Lung (tissue), 12 donors: ENCODE measurements around the gene ATP2B3. TPM values are rescaled to one million over a fixed set of nuclear protein-coding genes. Genes with fewer than 3 reads are reported as not detected.

ENCODE experiments used
- ATAC-seq: fragments of 200-7000 bp; cut with Tn5 transposase; one replicate; pipeline ENCODE4 v1.9.1; 2020; ENCODE audit warnings: moderate number of reproducible peaks; ENCODE audit not compliant: insufficient read depth, low FRiP score
- DNase-seq, 3 donors: peaks; one replicate each; pipeline ENCODE4 v3.0.0-alpha.2; 2013 to 2017
- H3K27ac ChIP-seq, 2 donors: one replicate each; pipeline ENCODE4 v1.5.1; 2013; ENCODE audit warnings: mild to moderate bottlenecking in 2 of 2, moderate library complexity in 2 of 2, control low read depth in 1 of 2, inconsistent platforms in 1 of 2, low read depth in 1 of 2, low read length in 1 of 2
- H3K27me3 ChIP-seq, 3 donors: one replicate each; pipeline ENCODE4 v1.5.1; 2013; ENCODE audit warnings: low read length in 2 of 3; ENCODE audit not compliant: control insufficient read depth in 3 of 3, insufficient read depth in 3 of 3
- H3K36me3 ChIP-seq, 4 donors: one replicate each; pipeline ENCODE4 v1.5.1; 2013; ENCODE audit warnings: low read length in 4 of 4, mild to moderate bottlenecking in 1 of 4, moderate library complexity in 1 of 4; ENCODE audit not compliant: control insufficient read depth in 4 of 4, insufficient read depth in 4 of 4
- H3K4me1 ChIP-seq, 5 donors: one replicate each; pipeline ENCODE4 v1.5.1; 2013; ENCODE audit warnings: low read length in 5 of 5, mild to moderate bottlenecking in 2 of 5, moderate library complexity in 1 of 5; ENCODE audit not compliant: control insufficient read depth in 5 of 5, insufficient read depth in 5 of 5
- H3K4me3 ChIP-seq: one replicate; pipeline ENCODE4 v1.5.1; 2013; ENCODE audit warnings: mild to moderate bottlenecking, control low read depth, moderate library complexity
- H3K9ac ChIP-seq, 2 donors: one replicate each; pipeline ENCODE4 v1.5.1; 2013; ENCODE audit warnings: low read length in 2 of 2, control low read depth in 1 of 2; ENCODE audit not compliant: insufficient read depth in 1 of 2
- H3K9me3 ChIP-seq, 4 donors: one replicate each; pipeline ENCODE4 v1.5.1; 2013; ENCODE audit warnings: low read length in 3 of 4, mild to moderate bottlenecking in 1 of 4, moderate library complexity in 1 of 4; ENCODE audit not compliant: control insufficient read depth in 4 of 4, insufficient read depth in 3 of 4
- CTCF ChIP-seq: IDR thresholded peaks from 2 replicates; pipeline ENCODE4 v1.5.1; 2012; ENCODE audit warnings: mild to moderate bottlenecking; ENCODE audit errors: control extremely low read depth, extremely low read depth
- WGBS, 2 donors: extraction: QIAGEN DNeasy Blood & Tissue Kit; methylation state at CpG; one replicate each; pipeline ENCODE4 v1.1.7; 2013; 5-methylcytosine and 5-hydroxymethylcytosine counted together
- polyA plus RNA-seq, 2 donors: library from polyadenylated mRNA; stranded (reverse); fragments of 200-250 nt; gene quantifications; one replicate each; pipeline ENCODE4 v1.2.1, GENCODE V29; 2013
- total RNA-seq, 2 donors: library from RNA; depleted of rRNA in 1 of 2; stranded (reverse); fragments of >200 nt in 1 of 2; gene quantifications; one replicate each; pipeline ENCODE4 v1.2.1, GENCODE V29; 2014 to 2021
- donor health status: control.
- donor health status: control.
- donor health status: Bipolar disorder and iron deficiency.
- donor health status: healthy.
- donor health status: DM: yes; HTN: yes; CAD: no.

ATP2B3 gene
- total and polyA plus RNA-seq, 4 donors, result 0.21 to 0.54 TPM; not detected in 2

GRCh38 chrX:153588021-153588781 is 70.8 kb downstream of the ATP2B3 start:
- peaks cover 0 to 13% (median 4%) of the 10 kb centered on the region in 4 donors for H3K36me3 ChIP-seq
- no peaks in the 10 kb centered on the region for H3K9me3 ChIP-seq
- no peaks in the 10 kb centered on the region for H3K4me1 ChIP-seq
- 89 to 96% methylated on average over 17 to 18 of the region's 18 CpGs for WGBS, 2 donors
- H3K9ac ChIP-seq, result no peak overlapping the region
- ATAC-seq (no peak), DNase-seq (no peak)
- no peak overlapping the region for H3K4me3 ChIP-seq
- no peak overlapping the region for H3K27ac ChIP-seq
- no peak for TF ChIP-seq CTCF
- H3K27me3 ChIP-seq, result peaks cover 0 to 4% (median 0%) of the 10 kb centered on the region in 3 donors

GRCh38 chrX:153588782-153589446 is 71.5 kb downstream of the ATP2B3 start:
- 94 to 97% methylated on average over 17 to 29 of the region's 29 CpGs for WGBS, 2 donors
- Histone ChIP-seq H3K36me3 (peaks cover 0 to 18% (median 4%) of the 10 kb centered on the region in 4 donors), H3K4me3 (no peak overlapping the region), H3K4me1 (no peaks in the 10 kb centered on the region), H3K9me3 (no peaks in the 10 kb centered on the region), H3K9ac (no peak overlapping the region), H3K27ac (no peak overlapping the region), H3K27me3 (peaks cover 0 to 4% (median 0%) of the 10 kb centered on the region in 3 donors)
- DNase-seq, result no peak
- no peak for TF ChIP-seq CTCF
- ATAC-seq, result no peak

DNA sequence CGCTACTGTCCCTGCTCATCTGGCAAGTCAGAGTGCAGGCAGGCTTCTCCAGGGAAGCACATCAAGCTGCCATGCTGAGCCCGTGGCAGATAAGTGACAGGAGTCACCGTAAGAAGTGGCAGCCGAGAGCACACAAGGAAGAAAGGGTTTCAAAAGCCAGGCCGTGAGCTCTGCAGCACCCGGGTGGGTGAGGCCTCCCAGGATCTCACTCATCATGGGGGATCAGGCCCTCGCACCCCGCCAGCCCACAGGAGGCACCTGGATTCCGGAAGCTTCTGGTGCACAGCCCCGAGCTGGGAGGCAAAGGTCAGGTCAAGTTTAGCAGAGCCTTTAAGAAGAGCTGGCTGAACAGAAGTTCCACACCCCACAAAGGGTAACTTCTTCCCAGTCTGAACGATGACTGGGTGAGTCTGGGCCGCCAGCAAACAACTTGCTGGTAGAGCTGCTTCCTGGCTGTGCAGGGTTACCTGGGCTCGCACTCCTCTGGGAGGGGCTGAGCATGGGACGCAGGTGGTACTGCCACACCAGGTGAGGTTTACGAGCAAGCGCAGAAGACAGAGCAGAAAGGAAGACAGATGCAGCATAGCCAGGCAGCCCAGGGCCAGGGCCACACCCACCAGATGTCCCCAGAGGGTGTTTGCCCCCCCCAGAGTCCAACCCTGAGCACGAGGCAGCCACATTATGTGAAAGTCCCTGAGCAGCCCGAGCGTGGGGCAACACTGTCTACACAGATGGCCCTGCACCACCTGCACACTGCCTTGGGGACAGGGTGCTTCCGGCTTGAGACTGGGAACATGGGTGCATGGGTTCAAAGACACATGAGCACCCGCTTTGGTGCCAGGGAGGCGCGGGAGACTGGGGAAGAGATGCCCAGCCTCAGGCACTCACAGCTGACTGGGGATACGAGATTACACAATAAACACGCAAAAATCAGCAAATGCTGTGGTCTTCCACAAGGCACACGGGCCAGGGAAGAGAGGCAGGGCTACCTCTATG is 73.8 kb downstream of the ATP2B3 start:
- H3K36me3 ChIP-seq, result peaks cover 0 to 22% (median 7%) of the 10 kb centered on the region in 4 donors
- H3K4me3 ChIP-seq, result no peak overlapping the region
- no peak for DNase-seq
- WGBS, 2 donors, result 86 to 88% methylated on average over 19 to 26 of the region's 26 CpGs
- no peak overlapping the region for H3K9ac ChIP-seq
- no peak for TF ChIP-seq CTCF
- H3K4me1 ChIP-seq, result no peaks in the 10 kb centered on the region
- ATAC-seq, result no peak
- peaks cover 0 to under 1% (median 0%) of the 10 kb centered on the region in 4 donors for H3K9me3 ChIP-seq
- H3K27me3 ChIP-seq, result peaks cover 0 to 4% (median 0%) of the 10 kb centered on the region in 3 donors
- no peak overlapping the region for H3K27ac ChIP-seq
